GM19240 (cell line): ENCODE measurements around the gene REST.
"Not testable (repeated sequence)": the region's sequence is repeated elsewhere in the genome, so short reads cannot be mapped to it uniquely, and the experiment has no call there.

Experiments used
- DNase-seq: peaks from one replicate; pipeline ENCODE4 v3.0.0; 2011; ENCODE audit warnings: low spot score; ENCODE audit not compliant: insufficient read length

REST gene

GRCh38 chr4:56908206-56909085, 746 bp downstream of the REST start:
- peak; percentile 57 for DNase-seq

GRCh38 chr4:56909086-56909894, 1.6 kb downstream of the REST start:
- DNase-seq, result peak; percentile 61

- DNase-seq, result no peak
Observed at GRCh38 chr4:56910172-56910967, 2.7 kb downstream of the REST start.

- DNase-seq, result no peak
Observed at GRCh38 chr4:56914336-56914735, 6.6 kb downstream of the REST start.

GRCh38 chr4:56914977-56915376, 7.3 kb downstream of the REST start:
- DNase-seq, result not testable (repeated sequence)

GRCh38 chr4:56927196-56927595, 19.5 kb downstream of the REST start:
- DNase-seq, result no peak

- no peak for DNase-seq
Observed at GRCh38 chr4:56930638-56931037, 22.9 kb downstream of the REST start.

GRCh38 chr4:56931924-56932323, 24.2 kb downstream of the REST start:
- DNase-seq, result no peak

GRCh38 chr4:56937262-56937661, 29.6 kb downstream of the REST start:
- DNase-seq, result no peak

GRCh38 chr4:56939826-56940225, 32.1 kb downstream of the REST start:
- DNase-seq, result not testable (repeated sequence)

- no peak for DNase-seq
Observed at GRCh38 chr4:56940403-56940802, 32.7 kb downstream of the REST start.

GRCh38 chr4:56940971-56941370, 33.3 kb downstream of the REST start:
- DNase-seq, result no peak

- no peak for DNase-seq
Observed at GRCh38 chr4:56941403-56941802, 33.7 kb downstream of the REST start.

GRCh38 chr4:56953680-56954520, 46.2 kb downstream of the REST start:
- DNase-seq, result no peak

- no peak for DNase-seq
Observed at GRCh38 chr4:56958111-56958517, 50.4 kb downstream of the REST start.

- DNase-seq, result no peak
Observed at GRCh38 chr4:56959100-56959499, 51.4 kb downstream of the REST start.

- no peak for DNase-seq
Observed at GRCh38 chr4:56961107-56961500, 53.4 kb downstream of the REST start.

GRCh38 chr4:56971383-56971782, 63.7 kb downstream of the REST start:
- DNase-seq, result no peak

- no peak for DNase-seq
Observed at GRCh38 chr4:56972389-56972788, 64.7 kb downstream of the REST start.

GRCh38 chr4:56972809-56973208, 65.1 kb downstream of the REST start:
- no peak for DNase-seq

GRCh38 chr4:56973336-56973735, 65.6 kb downstream of the REST start:
- no peak for DNase-seq
